HCT116 (cell line): ENCODE results near the gene TRIM72. TPM values are rescaled to one million over a fixed set of nuclear protein-coding genes. Genes with fewer than 3 reads are reported as not detected.
"Not testable (repeated sequence)": the region's sequence is repeated elsewhere in the genome, so short reads cannot be mapped to it uniquely, and the experiment has no call there.

Experiments
- ATAC-seq: fragments of 200-7000 bp; cut with Tn5 transposase; 2 replicates; pipeline ENCODE4 v1.9.1; 2020; ENCODE audit warnings: mild to moderate bottlenecking, moderate library complexity
- BruUV-seq: library from RNA; stranded (reverse); fragments of 400-500 nt; replicated peaks from 2 replicates; lab custom pipeline; 2021; lab: Mats Ljungman, UMichigan
- CTCF ChIA-PET: fragments of 300-600 bp; sonication (Branson Sonifier 250); formaldehyde crosslinking; loops from one replicate; lab custom pipeline; 2021; ENCODE audit warnings: antibody characterized with exemption; lab: Charles Lee
- POLR2A ChIA-PET: fragments of 300-600, 350-600 bp; sonication (Branson Sonifier 250); formaldehyde crosslinking; loops from one replicate; lab custom pipeline; 2021; ENCODE audit warnings: antibody characterized with exemption; lab: Charles Lee
- RAD21 ChIA-PET, 2 experiments: fragments of 300-600 bp; sonication (Branson Sonifier 250); formaldehyde crosslinking; loops; one replicate each; lab custom pipeline; 2023; ENCODE audit warnings: low total read pairs in 2 of 2; ENCODE audit not compliant: uncharacterized antibody in 2 of 2, unreplicated experiment in 2 of 2, low non-redundant PET in 1 of 2; lab: Charles Lee
- DNase-seq: peaks from one replicate; pipeline ENCODE4 v3.0.0-alpha.2; 2010; ENCODE audit warnings: low read depth, low spot score
- H2AFZ ChIP-seq: fragments of 200-600 bp; shearing (Covaris generic), sonication (generic); 2 replicates; pipeline ENCODE4 v1.6.1; 2017; ENCODE audit warnings: low read depth, mixed run types, mixed read lengths, antibody characterized with exemption, low read length; ENCODE audit not compliant: poor library complexity, severe bottlenecking
- H3K27ac ChIP-seq: 2 replicates; pipeline ENCODE4 v1.5.1; 2012; ENCODE audit warnings: low read depth, low read length
- H3K27me3 ChIP-seq: fragments of 200-600 bp; sonication (generic); 2 replicates; pipeline ENCODE4 v1.6.1; 2016; ENCODE audit warnings: mixed run types, low read length, mixed read lengths; ENCODE audit not compliant: insufficient read depth
- H3K36me3 ChIP-seq, 2 experiments: fragments of 200-500 bp in 1 of 2; fragments of 200-600 bp in 1 of 2; sonication (Bioruptor generic) in 1 of 2; sonication (generic) in 1 of 2; 2 replicates each; pipeline versions ENCODE4 v1.5.1 to v1.6.1; 2014 to 2016; ENCODE audit warnings: low read length in 2 of 2, inconsistent platforms in 1 of 2, mixed read lengths in 1 of 2, mixed run types in 1 of 2; ENCODE audit not compliant: insufficient read depth in 2 of 2, control insufficient read depth in 1 of 2
- H3K4me1 ChIP-seq, 2 experiments: fragments of 200-600 bp in 1 of 2; sonication (generic) in 1 of 2; 2 replicates each; pipeline versions ENCODE4 v1.5.1 to v1.6.1; 2012 to 2017; ENCODE audit warnings: low read length in 2 of 2, inconsistent platforms in 1 of 2, mild to moderate bottlenecking in 1 of 2, mixed read lengths in 1 of 2, mixed run types in 1 of 2, moderate library complexity in 1 of 2; ENCODE audit not compliant: insufficient read depth in 2 of 2, control insufficient read depth in 1 of 2
- H3K4me2 ChIP-seq: fragments of 200-600 bp; sonication (generic); 2 replicates; pipeline ENCODE4 v1.6.1; 2017; ENCODE audit warnings: mixed run types, low read length, mixed read lengths
- H3K4me3 ChIP-seq, 2 experiments: fragments of 200-600 bp in 1 of 2; sonication (generic) in 1 of 2; replicated peaks in 1 of 2; 2 replicates each; pipeline ENCODE4 v1.5.1; 2011 to 2016; ENCODE audit warnings: low read length in 2 of 2, control low read depth in 1 of 2, low read depth in 1 of 2, mild to moderate bottlenecking in 1 of 2, mixed read lengths in 1 of 2, mixed run types in 1 of 2
- H3K79me2 ChIP-seq: fragments of 200-600 bp; sonication (generic); 2 replicates; pipeline ENCODE4 v1.6.1; 2017; ENCODE audit warnings: mild to moderate bottlenecking, mixed run types, low read length, moderate library complexity, mixed read lengths; ENCODE audit not compliant: insufficient read depth
- H3K9ac ChIP-seq: fragments of 200-600 bp; sonication (generic); 2 replicates; pipeline ENCODE4 v1.6.1; 2016; ENCODE audit warnings: low read length, mixed read lengths
- H3K9me2 ChIP-seq: fragments of 200-600 bp; sonication (generic), shearing (Covaris generic); 2 replicates; pipeline ENCODE4 v1.6.1; 2017; ENCODE audit warnings: mixed run types, mild to moderate bottlenecking, moderate library complexity; ENCODE audit not compliant: insufficient read depth
- H3K9me3 ChIP-seq, 2 experiments: fragments of 200-500 bp in 1 of 2; fragments of 200-600 bp in 1 of 2; sonication (Bioruptor generic) in 1 of 2; sonication (generic) in 1 of 2; 2 replicates each; pipeline ENCODE4 v1.6.1; 2014 to 2017; ENCODE audit warnings: low read length in 2 of 2, mixed read lengths in 2 of 2, inconsistent platforms in 1 of 2, low read depth in 1 of 2, mild to moderate bottlenecking in 1 of 2, mixed run types in 1 of 2, moderate library complexity in 1 of 2; ENCODE audit not compliant: control insufficient read depth in 1 of 2, insufficient read depth in 1 of 2
- H4K20me1 ChIP-seq: fragments of 200-600 bp; sonication (generic), shearing (Covaris generic); 2 replicates; pipeline ENCODE4 v1.6.1; 2017; ENCODE audit warnings: mixed run types, mild to moderate bottlenecking, moderate library complexity; ENCODE audit not compliant: insufficient read depth
- EZH2 ChIP-seq: fragments of 200-600 bp; sonication (generic); IDR thresholded peaks from 2 replicates; pipeline ENCODE4 v1.6.1; 2017; ENCODE audit warnings: antibody characterized with exemption, mixed run types
- EZH2phosphoT487 ChIP-seq: fragments of 200-600 bp; IDR thresholded peaks from 2 replicates; pipeline ENCODE4 v1.6.1; 2018; ENCODE audit warnings: antibody characterized with exemption, borderline replicate concordance
- FOSL1 ChIP-seq: IDR thresholded peaks from 2 replicates; pipeline ENCODE4 v1.6.1; 2012; ENCODE audit warnings: low read depth
- JUND ChIP-seq: IDR thresholded peaks from 2 replicates; pipeline ENCODE4 v1.6.1; 2012
- MAX ChIP-seq: IDR thresholded peaks from 2 replicates; pipeline ENCODE4 v1.6.1; 2012
- POLR2AphosphoS5 ChIP-seq: IDR thresholded peaks from 2 replicates; pipeline ENCODE4 v1.6.1; 2011; ENCODE audit warnings: mild to moderate bottlenecking, low read depth, low read length, moderate library complexity
- REST ChIP-seq: IDR thresholded peaks from 2 replicates; pipeline ENCODE4 v1.6.1; 2012; ENCODE audit warnings: low read depth
- SIN3A ChIP-seq: IDR thresholded peaks from 2 replicates; pipeline ENCODE4 v1.6.1; 2012; ENCODE audit warnings: low read depth
- SP1 ChIP-seq: IDR thresholded peaks from 2 replicates; pipeline ENCODE4 v1.6.1; 2012; ENCODE audit warnings: low read depth
- SRF ChIP-seq: IDR thresholded peaks from 2 replicates; pipeline ENCODE4 v1.6.1; 2012; ENCODE audit warnings: low read depth
- YY1 ChIP-seq: IDR thresholded peaks from 2 replicates; pipeline ENCODE4 v1.6.1; 2011; ENCODE audit warnings: low read length, low read depth, moderate library complexity, mild to moderate bottlenecking; ENCODE audit not compliant: insufficient replicate concordance; ENCODE audit errors: extremely low read depth
- ZFX ChIP-seq: fragments of 450-650 bp; IDR thresholded peaks from 2 replicates; pipeline ENCODE4 v1.6.1; 2017
- intact Hi-C: fragments of 100-400 bp; cut with micrococcal nuclease; formaldehyde crosslinking; loops from 2 replicates; pipeline ENCODE4 v1.10.0; 2022
- total RNA-seq: library from RNA; stranded (reverse); gene quantifications from one replicate; pipeline ENCODE4 v1.2.1, GENCODE V29; 2021; ENCODE audit not compliant: unreplicated experiment
- TF ChIP-seq, protein P1 (sequence below): IDR thresholded peaks from 2 replicates; pipeline ENCODE4 v1.6.1; 2012
- TF ChIP-seq, protein P2 (sequence below), 3 experiments: fragments of 200-600 bp in 1 of 3; sonication (generic) in 1 of 3; IDR thresholded peaks in 2 of 3; conservative IDR thresholded peaks in 1 of 3; 2 replicates each; pipeline ENCODE4 v1.5.1; 2012 to 2017; ENCODE audit warnings: low read depth in 2 of 3, low read length in 2 of 3, antibody characterized with exemption in 1 of 3, borderline replicate concordance in 1 of 3, control low read depth in 1 of 3, mild to moderate bottlenecking in 1 of 3, mixed read lengths in 1 of 3, mixed run types in 1 of 3, moderate library complexity in 1 of 3; ENCODE audit not compliant: insufficient read depth in 1 of 3

TRIM72 gene
- total RNA-seq, 1 experiment from 2014 or later: 43.8 TPM

DNA sequence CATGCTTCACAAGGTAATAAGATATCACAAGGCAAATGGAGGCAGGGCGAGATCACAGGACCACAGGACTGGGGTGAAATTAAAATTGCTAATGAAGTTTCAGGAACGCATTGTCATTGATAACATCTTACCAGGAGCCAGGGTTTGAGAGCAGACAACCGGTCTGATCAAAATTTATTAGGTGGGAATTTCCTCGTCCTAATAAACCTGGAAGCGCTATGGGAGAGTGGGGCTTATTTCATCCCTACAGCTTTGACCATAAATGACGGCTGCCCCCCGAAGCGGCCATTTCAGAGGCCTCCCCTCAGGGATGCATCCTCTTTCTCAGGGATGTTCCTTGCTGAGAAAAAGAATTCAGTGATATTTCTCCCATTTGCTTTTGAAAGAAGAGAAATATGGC is 31.7 kb downstream of the TRIM72 start:
- BruUV-seq, H3K4me3 ChIP-seq, H3K9ac ChIP-seq, H3K4me1 ChIP-seq, H3K9me2 ChIP-seq, H4K20me1 ChIP-seq, ATAC-seq, CTCF ChIA-PET, RAD21 ChIA-PET, H3K79me2 ChIP-seq, H3K9me3 ChIP-seq, DNase-seq, intact Hi-C loops, H3K27me3 ChIP-seq, H3K27ac ChIP-seq, POLR2A ChIA-PET, H2AFZ ChIP-seq, H3K4me2 ChIP-seq, H3K36me3 ChIP-seq: not testable (repeated sequence)

GRCh38 chr16:31246296-31246695 is 32.4 kb downstream of the TRIM72 start:
- Histone ChIP-seq H3K9ac (no peak overlapping the region), H2AFZ (no peak overlapping the region), H4K20me1 (no peaks in the 10 kb centered on the region)
- DNase-seq: no peak
- no TSS peak for BruUV-seq
- TF ChIP-seq EZH2 (no peak), SIN3A (no peak), REST (no peak), MAX (no peak), FOSL1 (no peak), SRF (no peak), POLR2AphosphoS5 (no peak), YY1 (no peak), EZH2phosphoT487 (no peak), JUND (no peak), SP1 (no peak), ZFX (no peak)
- TF ChIP-seq, protein P1, sequence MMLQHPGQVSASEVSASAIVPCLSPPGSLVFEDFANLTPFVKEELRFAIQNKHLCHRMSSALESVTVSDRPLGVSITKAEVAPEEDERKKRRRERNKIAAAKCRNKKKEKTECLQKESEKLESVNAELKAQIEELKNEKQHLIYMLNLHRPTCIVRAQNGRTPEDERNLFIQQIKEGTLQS: no peak
- TF ChIP-seq, protein P2, sequence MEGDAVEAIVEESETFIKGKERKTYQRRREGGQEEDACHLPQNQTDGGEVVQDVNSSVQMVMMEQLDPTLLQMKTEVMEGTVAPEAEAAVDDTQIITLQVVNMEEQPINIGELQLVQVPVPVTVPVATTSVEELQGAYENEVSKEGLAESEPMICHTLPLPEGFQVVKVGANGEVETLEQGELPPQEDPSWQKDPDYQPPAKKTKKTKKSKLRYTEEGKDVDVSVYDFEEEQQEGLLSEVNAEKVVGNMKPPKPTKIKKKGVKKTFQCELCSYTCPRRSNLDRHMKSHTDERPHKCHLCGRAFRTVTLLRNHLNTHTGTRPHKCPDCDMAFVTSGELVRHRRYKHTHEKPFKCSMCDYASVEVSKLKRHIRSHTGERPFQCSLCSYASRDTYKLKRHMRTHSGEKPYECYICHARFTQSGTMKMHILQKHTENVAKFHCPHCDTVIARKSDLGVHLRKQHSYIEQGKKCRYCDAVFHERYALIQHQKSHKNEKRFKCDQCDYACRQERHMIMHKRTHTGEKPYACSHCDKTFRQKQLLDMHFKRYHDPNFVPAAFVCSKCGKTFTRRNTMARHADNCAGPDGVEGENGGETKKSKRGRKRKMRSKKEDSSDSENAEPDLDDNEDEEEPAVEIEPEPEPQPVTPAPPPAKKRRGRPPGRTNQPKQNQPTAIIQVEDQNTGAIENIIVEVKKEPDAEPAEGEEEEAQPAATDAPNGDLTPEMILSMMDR (IDR thresholded peaks at IDR 0.05 in 2 of 3, conservative IDR thresholded peaks at IDR 0.05 in 1 of 3; ENCODE audit: borderline replicate concordance in 1 of 3, insufficient read depth in 1 of 3, low read depth in 2 of 3, low read length in 2 of 3): no peak
- TF ChIP-seq, all 23 proteins: peak for 0
- H3K9me2 ChIP-seq: no peaks in the 10 kb centered on the region
- H3K4me3 ChIP-seq: no peak overlapping the region
- H3K36me3 ChIP-seq: no peaks in the 10 kb centered on the region
- H3K4me1 ChIP-seq: no peaks in the 10 kb centered on the region
- ChIA-PET POLR2A (no interaction called here), RAD21 (no interaction called here), CTCF (no interaction called here)
- H3K27ac ChIP-seq: no peak overlapping the region
- H3K79me2 ChIP-seq: no peaks in the 10 kb centered on the region
- no peaks in the 10 kb centered on the region for H3K9me3 ChIP-seq
- ATAC-seq: no peak
- no peak overlapping the region for H3K4me2 ChIP-seq
- intact Hi-C loops: no loop called here
- no peaks in the 10 kb centered on the region for H3K27me3 ChIP-seq
